GM21390 (cell line): Measurements from ENCODE around the gene NRP1.
"Not testable (repeated sequence)": the region's sequence is repeated elsewhere in the genome, so short reads cannot be mapped to it uniquely, and the experiment has no call there.

Experiments used
- ATAC-seq: cut with Tn5 transposase; IDR thresholded peaks from one replicate; pipeline ENCODE4 v1.9.1; 2021; ENCODE audit not compliant: unreplicated experiment

Gene NRP1

DNA sequence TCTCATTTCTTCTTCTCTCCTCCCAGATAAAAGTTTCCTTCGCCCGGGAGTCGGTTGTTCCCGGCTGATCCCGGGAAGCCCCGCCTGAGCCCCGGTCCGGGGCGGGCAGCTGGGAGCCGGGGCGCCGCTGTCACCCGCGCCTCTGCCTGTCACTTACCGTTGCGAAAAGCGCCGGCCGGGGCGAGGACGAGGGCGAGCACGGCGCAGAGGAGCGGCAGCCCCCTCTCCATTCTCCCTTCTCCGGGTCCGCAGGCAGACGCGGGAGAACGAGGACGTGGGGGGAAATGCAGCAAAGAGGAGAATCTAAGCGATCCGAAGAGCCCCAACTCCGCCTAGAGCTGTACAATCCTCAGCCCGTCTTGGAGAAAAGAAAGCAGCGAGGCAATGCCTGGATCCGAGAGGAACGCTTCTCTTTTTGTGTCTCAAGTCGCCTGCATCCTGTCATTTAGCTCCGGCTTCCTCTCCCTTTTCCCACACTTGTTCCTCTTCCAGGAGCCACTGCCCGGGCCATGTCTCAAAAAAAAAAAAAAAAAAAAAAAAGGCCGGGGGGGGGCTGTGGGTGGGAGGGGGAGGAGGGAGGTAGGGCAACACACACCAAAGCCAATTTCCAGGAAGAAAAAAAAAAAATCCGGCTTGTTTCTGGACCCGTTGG is at the start of gene NRP1:
TSS of gene NRP1 (minus strand) at position 515 of the 652 bp plus-strand sequence. CDS start at position 230, 285 bp downstream.
- no peak for ATAC-seq

GRCh38 chr10:33384201-33384600 is 49.7 kb upstream of the NRP1 start:
- not testable (repeated sequence) for ATAC-seq

- no peak for ATAC-seq
These were observed 48.6 kb upstream of the NRP1 start for GRCh38 chr10:33382921-33383713.

DNA sequence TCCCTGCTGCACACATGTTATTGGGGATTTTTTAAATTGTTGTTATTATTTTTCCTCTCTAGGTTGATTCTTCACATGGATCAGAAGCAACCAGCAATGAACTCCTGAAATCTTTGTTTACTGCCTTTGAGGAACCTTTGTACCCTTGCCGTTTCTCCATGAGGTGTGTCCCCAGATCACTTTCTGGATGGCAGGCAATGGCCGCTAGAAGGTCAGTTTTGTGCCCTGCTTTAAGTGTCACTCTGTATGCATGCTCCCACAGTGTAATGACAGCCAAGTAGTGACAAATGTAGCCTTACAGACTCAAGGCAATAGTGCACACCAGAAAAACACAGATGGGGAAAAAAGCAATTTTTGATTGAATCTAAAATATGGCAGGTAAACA is 47.7 kb upstream of the NRP1 start:
- ATAC-seq, result no peak

GRCh38 chr10:33381451-33382215 is 47.2 kb upstream of the NRP1 start:
- ATAC-seq, result no peak

- ATAC-seq, result no peak
These were observed 43.2 kb upstream of the NRP1 start for GRCh38 chr10:33377658-33378025.

GRCh38 chr10:33376976-33377657 is 42.6 kb upstream of the NRP1 start:
- ATAC-seq, result no peak

DNA sequence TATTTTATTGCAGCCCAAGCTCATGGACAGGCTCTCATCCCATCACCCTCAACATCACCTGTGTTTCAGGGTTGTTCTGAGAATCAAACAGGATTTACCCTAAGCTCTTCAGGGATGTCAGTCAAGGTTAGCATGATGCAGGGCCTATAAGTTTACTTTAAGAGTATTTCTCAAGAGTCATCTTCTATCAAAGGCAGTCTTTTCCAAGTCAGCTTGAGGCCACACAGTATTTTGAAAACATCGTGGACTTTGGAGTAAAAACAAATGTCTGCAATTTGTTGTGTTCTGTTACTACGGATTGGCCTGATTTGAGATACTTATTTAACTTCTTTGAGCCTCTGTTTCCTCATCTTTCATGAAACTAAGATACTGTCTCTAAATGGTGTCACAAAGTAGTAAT is 42.0 kb upstream of the NRP1 start:
- no peak for ATAC-seq

- ATAC-seq, result no peak
These were observed 38.8 kb upstream of the NRP1 start for GRCh38 chr10:33373263-33373662.

DNA sequence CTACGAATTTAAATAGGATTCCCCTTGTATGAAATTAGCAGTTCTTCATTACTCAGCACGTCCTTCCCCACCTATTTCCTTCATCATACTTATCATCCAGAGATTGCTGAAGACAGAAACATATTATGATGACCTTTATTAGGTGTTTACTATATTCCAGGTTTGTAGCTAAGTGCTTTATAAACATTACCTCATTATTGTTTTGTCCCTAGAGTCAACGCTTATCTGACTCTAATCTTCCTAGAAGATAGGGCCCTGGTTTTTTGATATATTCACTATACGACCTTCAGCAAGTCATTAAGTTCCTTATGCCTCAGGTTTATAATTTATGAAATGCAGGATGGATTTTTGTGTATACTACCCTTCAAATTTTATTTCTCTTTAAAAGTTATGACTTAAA is 36.8 kb upstream of the NRP1 start:
- ATAC-seq, result no peak

DNA sequence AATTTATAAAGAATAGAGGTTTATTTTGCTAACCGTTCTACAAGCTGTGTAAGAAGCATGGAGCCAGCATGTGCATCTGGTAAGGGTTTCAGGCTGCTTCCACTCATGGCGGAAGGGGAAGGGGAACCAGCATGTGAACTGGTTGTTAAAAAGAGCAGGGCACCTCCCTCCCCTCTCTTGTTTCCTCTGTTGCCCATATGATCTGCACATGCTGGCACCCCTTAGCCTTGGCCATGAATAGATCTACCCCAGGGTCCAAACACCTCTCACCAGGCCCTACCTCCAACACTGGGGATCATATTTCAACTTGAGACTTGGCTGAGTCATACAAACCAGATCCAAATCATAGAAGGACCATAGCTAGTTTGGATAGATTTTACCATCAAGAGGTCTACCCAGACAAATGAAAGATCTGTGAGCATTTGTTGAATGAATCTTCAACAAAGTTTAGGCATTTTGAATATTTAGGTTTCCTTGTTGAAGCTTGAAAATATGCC is 36.0 kb upstream of the NRP1 start:
- no peak for ATAC-seq

DNA sequence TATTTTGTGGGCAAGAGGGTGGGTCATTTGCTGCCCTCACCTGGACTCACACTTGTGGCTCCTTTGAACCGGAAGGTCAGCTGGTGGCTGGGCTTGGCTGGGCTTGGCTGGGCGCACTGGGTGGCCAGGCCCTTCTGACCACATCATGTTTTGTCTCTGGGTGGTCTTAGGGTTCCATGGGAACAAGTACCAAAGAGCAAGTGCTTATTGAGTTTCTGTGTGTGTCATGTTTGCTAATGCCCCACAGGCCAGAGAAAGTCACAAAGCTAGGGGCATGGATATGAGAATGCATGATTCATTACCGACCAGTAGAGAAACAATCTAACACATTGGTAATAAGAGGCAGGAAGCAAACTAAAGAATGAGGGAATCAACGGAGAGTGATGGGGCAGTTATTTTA is 33.6 kb upstream of the NRP1 start:
- no peak for ATAC-seq

GRCh38 chr10:33365871-33366411 is 31.5 kb upstream of the NRP1 start:
- no peak for ATAC-seq

DNA sequence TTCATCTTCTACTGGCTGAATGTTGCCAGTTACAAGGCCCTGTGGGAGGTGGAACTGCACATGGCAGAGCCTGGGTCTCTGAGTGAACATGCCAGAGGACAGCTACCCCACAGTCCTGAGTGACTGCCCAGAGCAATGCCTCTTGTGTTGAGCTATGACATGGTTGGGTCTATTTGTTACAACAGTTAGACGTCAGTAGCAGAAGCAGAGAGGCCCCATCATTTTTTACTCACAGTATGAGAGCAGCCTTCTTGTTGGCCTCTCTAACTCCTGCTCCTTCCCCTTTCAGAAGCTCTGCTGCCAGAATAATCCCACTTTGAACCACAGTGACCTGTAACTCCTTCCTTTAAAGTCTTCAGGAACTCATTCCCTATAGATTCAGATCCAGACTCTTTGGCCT is 30.8 kb upstream of the NRP1 start:
- no peak for ATAC-seq

DNA sequence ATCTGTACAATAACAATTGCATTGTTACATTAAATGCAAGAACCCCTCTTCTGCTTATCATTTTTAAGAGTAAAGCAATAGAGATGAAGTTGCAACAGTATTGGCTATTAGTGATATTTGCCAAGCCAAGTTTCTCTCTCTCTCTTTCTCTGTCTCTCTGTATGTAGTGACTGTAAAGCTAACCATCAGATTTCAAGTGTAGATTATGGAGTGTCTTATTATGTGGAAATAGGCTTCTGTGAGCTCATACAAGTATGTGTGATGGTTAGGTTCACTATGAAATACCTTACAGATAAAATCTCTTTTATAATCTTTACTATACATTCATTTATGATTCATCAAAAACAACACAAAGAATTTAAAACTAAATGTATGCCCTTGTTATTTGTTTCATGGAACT is 28.6 kb upstream of the NRP1 start:
- no peak for ATAC-seq

- no peak for ATAC-seq
These were observed 23.5 kb upstream of the NRP1 start for GRCh38 chr10:33358016-33358415.

- no peak for ATAC-seq
These were observed 20.8 kb upstream of the NRP1 start for GRCh38 chr10:33355274-33355673.

DNA sequence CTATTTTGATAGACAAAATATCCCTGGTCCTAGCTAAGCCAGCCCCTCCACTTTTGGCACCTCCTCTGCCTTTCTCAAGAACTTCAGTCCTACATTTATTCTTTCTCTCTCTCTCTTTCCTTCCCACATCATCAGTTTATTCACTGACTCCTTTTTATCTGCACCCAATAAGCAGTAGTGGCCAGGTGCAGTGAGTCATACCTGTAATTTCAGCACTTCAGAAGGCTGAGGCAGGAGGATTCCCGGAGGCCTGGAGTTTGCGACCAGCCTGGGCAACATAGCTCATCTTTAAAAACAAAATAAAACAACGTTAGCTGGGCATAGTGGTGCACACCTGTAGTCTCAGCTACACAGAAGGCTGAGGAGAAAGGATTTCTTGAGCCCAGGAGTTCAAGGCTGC is 19.4 kb upstream of the NRP1 start:
- no peak for ATAC-seq

- ATAC-seq, result no peak
These were observed 18.9 kb upstream of the NRP1 start for GRCh38 chr10:33353334-33353733.

GRCh38 chr10:33352615-33353014 is 18.1 kb upstream of the NRP1 start:
- ATAC-seq, result no peak

DNA sequence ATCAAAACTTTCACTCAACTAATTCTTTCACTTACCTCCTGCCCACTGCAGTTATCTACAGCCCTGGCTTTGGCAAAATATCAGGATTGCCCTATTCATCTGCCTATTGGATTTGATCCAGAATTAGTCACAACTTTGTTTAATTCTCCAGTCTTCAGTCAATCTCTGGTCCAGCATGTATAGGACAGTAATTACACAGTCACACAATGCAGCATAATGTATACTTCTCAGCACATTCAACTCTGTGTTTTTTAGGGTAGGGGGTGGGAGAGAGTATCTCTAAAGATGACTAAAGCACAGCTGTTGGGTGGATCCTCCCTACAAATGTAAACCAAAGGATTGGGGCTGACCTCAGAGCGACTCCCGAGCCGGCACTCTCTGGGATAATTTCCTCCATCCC is 17.7 kb upstream of the NRP1 start:
- ATAC-seq, result no peak
